ENCODE results near the gene TWF2. TPM values are rescaled to one million over a fixed set of nuclear protein-coding genes. Genes with fewer than 3 reads are reported as not detected.

TWF2 gene
- total and polyA plus RNA-seq, 3 experiments from 2014 or later: 98.2 to 138 (median 101) TPM

GRCh38 chr3:52222319-52223221 lies 16.4 kb downstream of the TWF2 start:
- POLR2A ChIA-PET: interaction anchor here (0.6 to 3.6 kb wide), 12 partner anchors 8 to 233 kb away, joined by 3 to 17 read pairs (median 4); partner anchors contain the start of genes NISCH, POC1A, PPM1M and TWF2
- Histone ChIP-seq H3K4me1 (ENCODE audit: insufficient read depth, low read length) (peaks cover 95% of the 10 kb centered on the region), H3K4me3 (ENCODE audit: low read length) (peak overlapping the region; percentile 62), H3K9me3 (ENCODE audit: low read length) (no peaks in the 10 kb centered on the region), H3K27me3 (ENCODE audit: insufficient read depth, low read length, poor library complexity, severe bottlenecking) (no peaks in the 10 kb centered on the region), H3K27ac (ENCODE audit: low read depth, low read length) (peak overlapping the region; percentile 29), H3K36me3 (ENCODE audit: insufficient read depth, low read length) (no peaks in the 10 kb centered on the region)
- no peak for DNase-seq
- Mint-ChIP-seq H3K27ac (peak overlapping the region; percentile 63 to 95 (median 88)), H3K36me3 (peaks cover 0 to 5% (median 0%) of the 10 kb centered on the region in 3 donors), H3K4me1 (peaks cover 77 to 96% (median 80%) of the 10 kb centered on the region in 3 donors), H3K27me3 (no peaks in the 10 kb centered on the region), H3K4me3 (peak overlapping the region; percentile 53 to 89 (median 79)), H3K9me3 (no peaks in the 10 kb centered on the region)
- CTCF ChIA-PET: interaction anchor here (0.8 to 9.2 kb wide), 15 partner anchors 8 to 238 kb away, joined by 3 to 111 read pairs (median 3); partner anchors contain the start of genes DNAH1, GLYCTK and TWF2

- H3K4me3 ChIP-seq (ENCODE audit: low read length): peak overlapping the region; percentile 62
- POLR2A ChIA-PET: interaction anchor here (0.6 to 3.6 kb wide), 12 partner anchors 9 to 233 kb away, joined by 3 to 17 read pairs (median 4); partner anchors contain the start of genes NISCH, POC1A, PPM1M and TWF2
- H3K4me1 Mint-ChIP-seq: peaks cover 83 to 97% (median 86%) of the 10 kb centered on the region in 3 donors
Observed at GRCh38 chr3:52221563-52222318, 17.2 kb downstream of the TWF2 start.

GRCh38 chr3:52221141-52221562 lies 17.8 kb downstream of the TWF2 start:
- ChIA-PET CTCF (interaction anchor here (0.7 to 9.2 kb wide), 28 partner anchors 10 to 237 kb away, joined by 3 to 111 read pairs (median 5); partner anchors contain the start of genes ALAS1, GLYCTK, TWF2 and WDR82), POLR2A (interaction anchor here (0.7 to 3.6 kb wide), 7 partner anchors 16 to 119 kb away, joined by 3 to 17 read pairs (median 4); partner anchors contain the start of gene WDR82)
- Histone ChIP-seq H3K9me3 (ENCODE audit: low read length) (no peaks in the 10 kb centered on the region), H3K27ac (ENCODE audit: low read depth, low read length) (no peak overlapping the region), H3K36me3 (ENCODE audit: insufficient read depth, low read length) (no peaks in the 10 kb centered on the region), H3K27me3 (ENCODE audit: insufficient read depth, low read length, poor library complexity, severe bottlenecking) (no peaks in the 10 kb centered on the region), H3K4me1 (ENCODE audit: insufficient read depth, low read length) (peaks cover 98% of the 10 kb centered on the region), H3K4me3 (ENCODE audit: low read length) (no peak overlapping the region)
- H3K4me3 Mint-ChIP-seq: peak overlapping the region in 1 of 7 donors; percentile 78
- no peaks in the 10 kb centered on the region for H3K9me3 Mint-ChIP-seq
- DNase-seq: no peak
- H3K27me3 Mint-ChIP-seq: no peaks in the 10 kb centered on the region
- peak overlapping the region in 3 of 8 donors; percentile 52 to 88 (median 85) for H3K27ac Mint-ChIP-seq
- peaks cover 0 to 5% (median 1%) of the 10 kb centered on the region in 3 donors for H3K36me3 Mint-ChIP-seq
- H3K4me1 Mint-ChIP-seq: peaks cover 82 to 96% (median 84%) of the 10 kb centered on the region in 3 donors

More at GRCh38 chr3:52221563-52222318, 17.2 kb downstream of the TWF2 start:
- H3K9me3 ChIP-seq (ENCODE audit: low read length): no peaks in the 10 kb centered on the region
- peak overlapping the region; percentile 29 for H3K27ac ChIP-seq (ENCODE audit: low read depth, low read length)
- H3K36me3 Mint-ChIP-seq: peaks cover 0 to 3% (median 0%) of the 10 kb centered on the region in 3 donors
- H3K36me3 ChIP-seq (ENCODE audit: insufficient read depth, low read length): no peaks in the 10 kb centered on the region
- no peaks in the 10 kb centered on the region for H3K9me3 Mint-ChIP-seq
- DNase-seq: peak; percentile 37 to 83 (median 70)
- CTCF ChIA-PET: interaction anchor here (0.8 to 9.2 kb wide), 24 partner anchors 9 to 238 kb away, joined by 3 to 111 read pairs (median 4); partner anchors contain the start of genes ALAS1, DNAH1, GLYCTK and TWF2
- peak overlapping the region in 7 of 8 donors; percentile 63 to 95 (median 88) for H3K27ac Mint-ChIP-seq
- no peaks in the 10 kb centered on the region for H3K27me3 ChIP-seq (ENCODE audit: insufficient read depth, low read length, poor library complexity, severe bottlenecking)
- H3K4me3 Mint-ChIP-seq: peak overlapping the region; percentile 53 to 89 (median 79)
- H3K4me1 ChIP-seq (ENCODE audit: insufficient read depth, low read length): peaks cover 98% of the 10 kb centered on the region
- H3K27me3 Mint-ChIP-seq: no peaks in the 10 kb centered on the region

GRCh38 chr3:52220380-52221026 lies 18.5 kb downstream of the TWF2 start:
- H3K36me3 ChIP-seq (ENCODE audit: insufficient read depth, low read length): no peaks in the 10 kb centered on the region
- H3K27ac ChIP-seq (ENCODE audit: low read depth, low read length): no peak overlapping the region
- H3K4me3 Mint-ChIP-seq: peak overlapping the region; percentile 46 to 81 (median 69)
- no peaks in the 10 kb centered on the region for H3K9me3 ChIP-seq (ENCODE audit: low read length)
- no peaks in the 10 kb centered on the region for H3K27me3 ChIP-seq (ENCODE audit: insufficient read depth, low read length, poor library complexity, severe bottlenecking)
- peaks cover 91% of the 10 kb centered on the region for H3K4me1 ChIP-seq (ENCODE audit: insufficient read depth, low read length)
- H3K9me3 Mint-ChIP-seq: no peaks in the 10 kb centered on the region
- peaks cover 0 to 8% (median 3%) of the 10 kb centered on the region in 3 donors for H3K36me3 Mint-ChIP-seq
- DNase-seq: peak; percentile 77 to 89 (median 82)
- H3K4me3 ChIP-seq (ENCODE audit: low read length): no peak overlapping the region
- CTCF ChIA-PET: interaction anchor here (0.7 to 9.2 kb wide), 30 partner anchors 10 to 228 kb away, joined by 3 to 111 read pairs (median 5); partner anchors contain the start of genes ALAS1, GLYCTK, PPM1M and TWF2
- H3K27me3 Mint-ChIP-seq: no peaks in the 10 kb centered on the region
- POLR2A ChIA-PET: interaction anchor here (0.5 to 3.6 kb wide), 8 partner anchors 18 to 119 kb away, joined by 3 to 17 read pairs (median 5); partner anchors contain the start of genes GLYCTK, TWF2 and WDR82
- H3K27ac Mint-ChIP-seq: peak overlapping the region in 7 of 8 donors; percentile 26 to 91 (median 85)
- peaks cover 79 to 93% (median 81%) of the 10 kb centered on the region in 3 donors for H3K4me1 Mint-ChIP-seq

GRCh38 chr3:52218937-52219650 lies 19.9 kb downstream of the TWF2 start:
- no peaks in the 10 kb centered on the region for H3K36me3 ChIP-seq (ENCODE audit: insufficient read depth, low read length)
- POLR2A ChIA-PET: interaction anchor here (3.6 kb wide), 1 partner anchor 59 kb away, joined by 17 read pairs; the partner anchor contains the start of gene WDR82

GRCh38 chr3:52218454-52218853 lies 20.5 kb downstream of the TWF2 start:
- H3K27me3 Mint-ChIP-seq: no peaks in the 10 kb centered on the region
- ChIA-PET POLR2A (interaction anchor here (0.5 to 0.8 kb wide), 2 partner anchors 21 to 828 kb away, joined by 3 to 4 read pairs; partner anchors contain the start of gene SFMBT1), CTCF (interaction anchor here (1.1 to 9.2 kb wide), 7 partner anchors 9 to 230 kb away, joined by 3 to 111 read pairs (median 3); no protein-coding TSS in a partner anchor)
- Histone ChIP-seq H3K4me3 (ENCODE audit: low read length) (peak overlapping the region; percentile 23), H3K9me3 (ENCODE audit: low read length) (no peaks in the 10 kb centered on the region), H3K27ac (ENCODE audit: low read depth, low read length) (peak overlapping the region; percentile 39), H3K36me3 (ENCODE audit: insufficient read depth, low read length) (peaks cover 4% of the 10 kb centered on the region), H3K4me1 (ENCODE audit: insufficient read depth, low read length) (peaks cover 73% of the 10 kb centered on the region), H3K27me3 (ENCODE audit: insufficient read depth, low read length, poor library complexity, severe bottlenecking) (no peaks in the 10 kb centered on the region)
- peaks cover 10 to 28% (median 15%) of the 10 kb centered on the region in 3 donors for H3K36me3 Mint-ChIP-seq
- peaks cover 70 to 84% (median 79%) of the 10 kb centered on the region in 3 donors for H3K4me1 Mint-ChIP-seq
- DNase-seq: peak in 3 of 5 donors; percentile 27 to 58 (median 31)
- peak overlapping the region; percentile 83 to 95 (median 91) for H3K27ac Mint-ChIP-seq
- peak overlapping the region; percentile 1 to 85 (median 70) for H3K4me3 Mint-ChIP-seq
- H3K9me3 Mint-ChIP-seq: no peaks in the 10 kb centered on the region

More at GRCh38 chr3:52218937-52219650, 19.9 kb downstream of the TWF2 start:
- Mint-ChIP-seq H3K27ac (peak overlapping the region; percentile 81 to 95 (median 88)), H3K4me1 (peaks cover 76 to 90% (median 82%) of the 10 kb centered on the region in 3 donors), H3K36me3 (peaks cover 6 to 22% (median 9%) of the 10 kb centered on the region in 3 donors), H3K27me3 (no peaks in the 10 kb centered on the region), H3K4me3 (peak overlapping the region in 6 of 7 donors; percentile 65 to 85 (median 72)), H3K9me3 (no peaks in the 10 kb centered on the region)
- H3K4me1 ChIP-seq (ENCODE audit: insufficient read depth, low read length): peaks cover 80% of the 10 kb centered on the region
- no peaks in the 10 kb centered on the region for H3K9me3 ChIP-seq (ENCODE audit: low read length)
- peak overlapping the region; percentile 39 for H3K27ac ChIP-seq (ENCODE audit: low read depth, low read length)
- no peak overlapping the region for H3K4me3 ChIP-seq (ENCODE audit: low read length)
- DNase-seq: no peak
- no peaks in the 10 kb centered on the region for H3K27me3 ChIP-seq (ENCODE audit: insufficient read depth, low read length, poor library complexity, severe bottlenecking)
- CTCF ChIA-PET: interaction anchor here (0.6 to 9.2 kb wide), 20 partner anchors 8 to 229 kb away, joined by 3 to 111 read pairs (median 6); partner anchors contain the start of genes ALAS1 and TWF2
